GM10266 (cell line): ENCODE measurements around the gene ST7.
"Not testable (repeated sequence)": the region's sequence is repeated elsewhere in the genome, so short reads cannot be mapped to it uniquely, and the experiment has no call there.

ENCODE experiments used
- DNase-seq: peaks from one replicate; pipeline ENCODE4 v3.0.0; 2012; ENCODE audit errors: extremely low spot score
- CTCF ChIP-seq: IDR thresholded peaks from 2 replicates; pipeline ENCODE4 v1.5.1; 2012; ENCODE audit warnings: mild to moderate bottlenecking, low read depth; ENCODE audit not compliant: control insufficient read depth, insufficient read depth; ENCODE audit errors: missing control alignments

ST7 gene

GRCh38 chr7:116922545-116922944 lies 30.8 kb upstream of the ST7 start:
- DNase-seq = no peak
- no peak for TF ChIP-seq CTCF

- TF ChIP-seq CTCF = no peak
- DNase-seq = no peak
Measured at GRCh38 chr7:116924741-116925140, 28.6 kb upstream of the ST7 start.

DNA sequence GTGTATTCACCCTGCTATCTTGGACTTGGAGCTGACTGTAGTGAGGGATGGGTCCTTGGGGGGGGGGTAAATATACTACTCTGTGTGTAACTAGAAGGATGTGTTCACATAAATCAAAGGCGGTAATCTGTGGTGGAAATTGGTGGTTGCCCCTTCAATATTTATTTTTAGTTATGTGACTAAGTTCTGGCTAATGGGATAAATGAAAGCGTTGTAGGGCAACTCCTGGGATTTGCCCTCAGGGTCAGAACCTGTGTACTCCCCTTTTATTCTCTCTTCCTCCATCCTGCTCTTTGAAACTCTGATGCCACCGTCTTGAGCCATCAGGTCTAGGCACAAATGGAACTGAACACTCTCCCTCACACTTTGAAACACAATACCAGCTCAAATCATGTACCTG lies 24.3 kb upstream of the ST7 start:
- no peak for DNase-seq
- TF ChIP-seq CTCF = no peak

GRCh38 chr7:116929914-116930913 lies 23.1 kb upstream of the ST7 start:
- TF ChIP-seq CTCF = peak; percentile 93
- DNase-seq = peak; percentile 66

DNA sequence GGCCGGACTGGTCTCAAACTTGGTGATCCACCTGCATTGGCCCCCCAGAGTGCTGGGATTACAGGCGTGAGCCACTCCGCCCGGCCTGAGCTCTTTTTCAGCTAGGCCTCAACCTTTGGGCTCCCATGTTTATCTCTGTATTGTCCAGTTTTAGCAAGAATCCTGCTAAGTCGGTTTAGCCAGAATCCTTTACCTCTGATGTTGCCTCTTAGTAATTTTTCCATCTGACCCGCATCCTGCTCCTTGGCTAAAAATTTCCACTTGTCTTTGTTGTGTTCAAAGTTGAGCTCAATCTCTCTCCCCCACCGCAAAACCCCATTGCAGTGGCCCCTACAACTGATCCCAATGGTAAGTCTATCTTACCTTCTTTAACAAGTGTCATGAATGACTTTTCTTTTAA lies 20.7 kb upstream of the ST7 start:
- no peak for DNase-seq
- TF ChIP-seq CTCF = no peak

DNA sequence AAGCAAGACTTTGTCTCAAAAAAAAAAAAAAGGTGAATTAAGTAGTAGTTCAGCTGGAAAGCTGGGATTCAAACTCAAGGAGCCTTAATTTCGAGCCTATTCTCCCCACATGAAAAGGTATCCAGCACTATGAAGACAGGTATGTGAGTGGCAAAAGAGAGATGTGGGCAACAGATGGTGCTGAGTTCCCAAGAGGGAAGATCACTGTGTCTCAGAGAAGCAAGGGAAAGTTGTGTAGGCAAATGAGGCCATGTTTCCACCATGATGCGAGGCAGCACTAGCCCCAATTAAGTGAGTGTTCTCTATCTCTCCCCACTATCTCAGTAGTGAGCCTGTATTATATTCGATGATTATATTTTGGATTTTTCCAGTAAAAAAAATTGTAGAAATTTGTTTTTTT lies 19.8 kb upstream of the ST7 start:
- no peak for DNase-seq
- TF ChIP-seq CTCF = no peak

- TF ChIP-seq CTCF = no peak
- no peak for DNase-seq
Measured at GRCh38 chr7:116934580-116934979, 18.7 kb upstream of the ST7 start.

DNA sequence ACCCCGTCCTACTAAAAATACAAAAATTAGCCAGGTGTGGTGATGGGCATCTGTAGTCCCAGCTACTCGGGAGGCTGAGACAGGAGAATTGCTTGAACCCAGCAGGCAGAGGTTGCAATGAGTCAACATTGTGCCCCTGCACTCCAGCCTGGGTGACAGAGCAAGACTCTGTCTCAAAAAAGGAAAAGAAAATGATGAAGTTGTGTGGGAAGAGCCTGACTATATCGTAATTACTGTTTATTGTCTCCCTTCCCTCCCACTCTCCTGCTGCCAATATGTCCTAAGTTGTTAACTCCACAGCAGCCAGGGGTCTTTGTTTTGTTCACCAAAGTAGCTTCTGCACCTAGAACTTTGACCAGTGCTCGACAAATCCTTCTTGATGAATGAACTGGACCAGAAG lies 16.5 kb upstream of the ST7 start:
- not testable (repeated sequence) for DNase-seq
